Keratinocyte (primary cell): Measurements from ENCODE around the gene COA8.

Source experiments
- EZH2 ChIP-seq: IDR thresholded peaks from one replicate; pipeline ENCODE4 v1.6.1; 2012; ENCODE audit warnings: inconsistent platforms, mild to moderate bottlenecking, low read length, moderate library complexity
- TF ChIP-seq, protein P1 (sequence below), 3 experiments: IDR thresholded peaks in 1 of 3; conservative IDR thresholded peaks in 1 of 3; optimal IDR thresholded peaks in 1 of 3; 2 replicates in 2 of 3; 3 replicates in 1 of 3; pipeline versions ENCODE3 to v1.5.1; 2011; ENCODE audit warnings: low read length in 3 of 3, mild to moderate bottlenecking in 3 of 3, moderate library complexity in 2 of 3, control low read depth in 1 of 3, inconsistent platforms in 1 of 3; ENCODE audit not compliant: insufficient read depth in 2 of 3; ENCODE audit errors: extremely low read depth in 1 of 3

GRCh38 chr14:103519043-103519836, 43.5 kb upstream of the COA8 start:
- TF ChIP-seq, protein P1, sequence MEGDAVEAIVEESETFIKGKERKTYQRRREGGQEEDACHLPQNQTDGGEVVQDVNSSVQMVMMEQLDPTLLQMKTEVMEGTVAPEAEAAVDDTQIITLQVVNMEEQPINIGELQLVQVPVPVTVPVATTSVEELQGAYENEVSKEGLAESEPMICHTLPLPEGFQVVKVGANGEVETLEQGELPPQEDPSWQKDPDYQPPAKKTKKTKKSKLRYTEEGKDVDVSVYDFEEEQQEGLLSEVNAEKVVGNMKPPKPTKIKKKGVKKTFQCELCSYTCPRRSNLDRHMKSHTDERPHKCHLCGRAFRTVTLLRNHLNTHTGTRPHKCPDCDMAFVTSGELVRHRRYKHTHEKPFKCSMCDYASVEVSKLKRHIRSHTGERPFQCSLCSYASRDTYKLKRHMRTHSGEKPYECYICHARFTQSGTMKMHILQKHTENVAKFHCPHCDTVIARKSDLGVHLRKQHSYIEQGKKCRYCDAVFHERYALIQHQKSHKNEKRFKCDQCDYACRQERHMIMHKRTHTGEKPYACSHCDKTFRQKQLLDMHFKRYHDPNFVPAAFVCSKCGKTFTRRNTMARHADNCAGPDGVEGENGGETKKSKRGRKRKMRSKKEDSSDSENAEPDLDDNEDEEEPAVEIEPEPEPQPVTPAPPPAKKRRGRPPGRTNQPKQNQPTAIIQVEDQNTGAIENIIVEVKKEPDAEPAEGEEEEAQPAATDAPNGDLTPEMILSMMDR (optimal IDR thresholded peaks at IDR 0.05 in 1 of 3, IDR thresholded peaks at IDR 0.05 in 1 of 3, conservative IDR thresholded peaks at IDR 0.05 in 1 of 3; ENCODE audit: extremely low read depth in 1 of 3, insufficient read depth in 2 of 3, low read length in 3 of 3), result no peak
- TF ChIP-seq EZH2, result no peak
